Ishikawa (cell line): ENCODE results near the gene CUTA.

ENCODE experiments used
- CEBPB ChIP-seq: IDR thresholded peaks from 2 replicates; pipeline ENCODE4 v1.6.1; 2012
- EP300 ChIP-seq: IDR thresholded peaks from 2 replicates; pipeline ENCODE4 v1.6.1; 2012; ENCODE audit warnings: borderline replicate concordance
- RAD21 ChIP-seq: IDR thresholded peaks from 2 replicates; pipeline ENCODE4 v1.6.1; 2012; ENCODE audit warnings: low read depth
- TAF1 ChIP-seq: IDR thresholded peaks from 2 replicates; pipeline ENCODE4 v1.6.1; 2012; ENCODE audit warnings: low read depth, mild to moderate bottlenecking
- TEAD4 ChIP-seq: IDR thresholded peaks from 2 replicates; pipeline ENCODE4 v1.6.1; 2012
- USF1 ChIP-seq: IDR thresholded peaks from 2 replicates; pipeline ENCODE4 v1.6.1; 2012
- TF ChIP-seq, protein P1 (sequence below): IDR thresholded peaks from 2 replicates; pipeline ENCODE4 v1.6.1; 2012; ENCODE audit warnings: low read depth, mild to moderate bottlenecking

DNA sequence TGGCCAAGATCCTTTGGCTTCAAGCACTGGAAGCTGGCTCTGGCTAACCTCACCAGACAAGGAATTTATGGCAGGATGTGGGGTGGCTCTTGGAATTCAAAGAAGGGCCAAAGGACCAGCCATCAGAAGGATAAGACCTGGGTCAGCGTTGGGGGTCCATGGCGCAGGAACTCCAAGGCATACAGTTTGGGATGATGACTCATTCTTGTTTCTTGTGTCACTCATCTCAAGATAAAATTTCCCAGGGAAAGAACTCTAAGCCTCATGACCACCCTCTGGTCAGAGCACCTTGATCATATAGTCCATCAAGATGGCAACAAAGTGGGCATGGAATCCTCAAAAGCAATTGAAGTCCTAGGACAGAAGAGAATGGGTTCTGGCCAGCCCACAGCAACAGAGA is 41.3 kb upstream of the CUTA start:
- no peak for TF ChIP-seq EP300
- TF ChIP-seq, protein P1, sequence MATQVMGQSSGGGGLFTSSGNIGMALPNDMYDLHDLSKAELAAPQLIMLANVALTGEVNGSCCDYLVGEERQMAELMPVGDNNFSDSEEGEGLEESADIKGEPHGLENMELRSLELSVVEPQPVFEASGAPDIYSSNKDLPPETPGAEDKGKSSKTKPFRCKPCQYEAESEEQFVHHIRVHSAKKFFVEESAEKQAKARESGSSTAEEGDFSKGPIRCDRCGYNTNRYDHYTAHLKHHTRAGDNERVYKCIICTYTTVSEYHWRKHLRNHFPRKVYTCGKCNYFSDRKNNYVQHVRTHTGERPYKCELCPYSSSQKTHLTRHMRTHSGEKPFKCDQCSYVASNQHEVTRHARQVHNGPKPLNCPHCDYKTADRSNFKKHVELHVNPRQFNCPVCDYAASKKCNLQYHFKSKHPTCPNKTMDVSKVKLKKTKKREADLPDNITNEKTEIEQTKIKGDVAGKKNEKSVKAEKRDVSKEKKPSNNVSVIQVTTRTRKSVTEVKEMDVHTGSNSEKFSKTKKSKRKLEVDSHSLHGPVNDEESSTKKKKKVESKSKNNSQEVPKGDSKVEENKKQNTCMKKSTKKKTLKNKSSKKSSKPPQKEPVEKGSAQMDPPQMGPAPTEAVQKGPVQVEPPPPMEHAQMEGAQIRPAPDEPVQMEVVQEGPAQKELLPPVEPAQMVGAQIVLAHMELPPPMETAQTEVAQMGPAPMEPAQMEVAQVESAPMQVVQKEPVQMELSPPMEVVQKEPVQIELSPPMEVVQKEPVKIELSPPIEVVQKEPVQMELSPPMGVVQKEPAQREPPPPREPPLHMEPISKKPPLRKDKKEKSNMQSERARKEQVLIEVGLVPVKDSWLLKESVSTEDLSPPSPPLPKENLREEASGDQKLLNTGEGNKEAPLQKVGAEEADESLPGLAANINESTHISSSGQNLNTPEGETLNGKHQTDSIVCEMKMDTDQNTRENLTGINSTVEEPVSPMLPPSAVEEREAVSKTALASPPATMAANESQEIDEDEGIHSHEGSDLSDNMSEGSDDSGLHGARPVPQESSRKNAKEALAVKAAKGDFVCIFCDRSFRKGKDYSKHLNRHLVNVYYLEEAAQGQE: no peak
- TF ChIP-seq TAF1: no peak
- no peak for TF ChIP-seq RAD21
- TF ChIP-seq USF1: no peak
- no peak for TF ChIP-seq TEAD4
- no peak for TF ChIP-seq CEBPB
